Activated CD8-positive, alpha-beta T cell treated with anti-CD3 and anti-CD28 coated beads for 36 hours (primary cell): ENCODE data around the gene CD79A. TPM values are rescaled to one million over a fixed set of nuclear protein-coding genes. Genes with fewer than 3 reads are reported as not detected.

Experiments used
- ATAC-seq: fragments of 200-7000 bp; cut with Tn5 transposase; one replicate; pipeline ENCODE4 v1.10.0; 2021; ENCODE audit warnings: mild to moderate bottlenecking, moderate library complexity
- CTCF ChIA-PET: fragments of 350-600 bp; sonication (Branson Sonifier 250); formaldehyde crosslinking; loops from one replicate; lab custom pipeline; 2021; ENCODE audit warnings: antibody characterized with exemption; lab: Charles Lee
- POLR2A ChIA-PET: fragments of 350-600 bp; sonication (Branson Sonifier 250); formaldehyde crosslinking; loops from one replicate; lab custom pipeline; 2021; ENCODE audit warnings: antibody characterized with exemption; lab: Charles Lee
- DNase-seq: peaks from one replicate; pipeline ENCODE4 v3.0.0-alpha.2; 2020
- H3K27ac Mint-ChIP-seq: one replicate; pipeline ENCODE4 v1.8.0; 2021; ENCODE audit warnings: mild to moderate bottlenecking, mixed read lengths
- H3K27me3 Mint-ChIP-seq: one replicate; pipeline ENCODE4 v1.8.0; 2021; ENCODE audit warnings: mixed read lengths
- H3K36me3 Mint-ChIP-seq: one replicate; pipeline ENCODE4 v1.8.0; 2021; ENCODE audit warnings: low read depth, mixed read lengths
- H3K4me1 Mint-ChIP-seq: one replicate; pipeline ENCODE4 v1.8.0; 2021; ENCODE audit warnings: low read depth, mixed read lengths
- H3K4me3 Mint-ChIP-seq: one replicate; pipeline ENCODE4 v1.8.0; 2021; ENCODE audit warnings: mild to moderate bottlenecking, moderate library complexity, mixed read lengths
- H3K9me3 Mint-ChIP-seq: one replicate; pipeline ENCODE4 v1.8.0; 2021; ENCODE audit warnings: mixed read lengths
- CTCF ChIP-seq: fragments of 200-600 bp; IDR thresholded peaks from one replicate; pipeline ENCODE4 v1.8.0; 2022; ENCODE audit warnings: antibody characterized with exemption, mild to moderate bottlenecking
- intact Hi-C: fragments of 100-400 bp; cut with micrococcal nuclease; formaldehyde crosslinking; loops from one replicate; pipeline ENCODE4 v1.10.0; 2022
- total RNA-seq, 2 experiments: library from RNA; stranded (reverse); gene quantifications; one replicate each; pipeline ENCODE4 v1.2.3, GENCODE V29; 2021

The CD79A gene
- total RNA-seq, 2 experiments from 2014 or later, result 19.3 to 21.0 TPM

- Mint-ChIP-seq H3K36me3 (peaks cover 57% of the 10 kb centered on the region), H3K27me3 (no peaks in the 10 kb centered on the region), H3K27ac (peak overlapping the region; percentile 93), H3K4me3 (peak overlapping the region; percentile 73), H3K4me1 (peaks cover 58% of the 10 kb centered on the region), H3K9me3 (no peaks in the 10 kb centered on the region)
- peak; percentile 45 for ATAC-seq
- intact Hi-C loops, result loop anchor here (5.0 kb wide), 1 partner anchor 60 kb away; no protein-coding TSS in a partner anchor
- DNase-seq, result peak; percentile 88
- TF ChIP-seq CTCF, result no peak
- CTCF ChIA-PET, result interaction anchor here (0.7 to 6.3 kb wide), 12 partner anchors 9 to 71 kb away, joined by 3 to 61 read pairs (median 7); partner anchors contain the start of genes RABAC1 and RPS19
- POLR2A ChIA-PET, result interaction anchor here (0.6 to 13.9 kb wide), 14 partner anchors 9 to 70 kb away, joined by 3 to 282 read pairs (median 6); partner anchors contain the start of genes CD79A and RPS19
Observed at GRCh38 chr19:41886761-41887710, 10.0 kb downstream of the CD79A start.

- Mint-ChIP-seq H3K4me3 (peak overlapping the region; percentile 73), H3K27ac (peak overlapping the region; percentile 93), H3K36me3 (peaks cover 62% of the 10 kb centered on the region), H3K27me3 (no peaks in the 10 kb centered on the region), H3K9me3 (no peaks in the 10 kb centered on the region), H3K4me1 (peaks cover 57% of the 10 kb centered on the region)
- ChIA-PET CTCF (interaction anchor here (0.6 to 6.3 kb wide), 13 partner anchors 11 to 64 kb away, joined by 3 to 61 read pairs (median 6); partner anchors contain the start of gene RPS19), POLR2A (interaction anchor here (0.6 to 13.9 kb wide), 12 partner anchors 14 to 1854 kb away, joined by 3 to 282 read pairs (median 4); partner anchors contain the start of genes CD79A, RABAC1 and RPS19)
- DNase-seq, result peak; percentile 96
- intact Hi-C loops, result loop anchor here (5.0 kb wide), 1 partner anchor 59 kb away; no protein-coding TSS in a partner anchor
- ATAC-seq, result peak; percentile 57
- TF ChIP-seq CTCF, result peak; percentile 50
Observed at GRCh38 chr19:41887711-41888382, 10.8 kb downstream of the CD79A start.

GRCh38 chr19:41888926-41889325, 11.8 kb downstream of the CD79A start:
- CTCF ChIA-PET, result interaction anchor here (0.8 to 4.4 kb wide), 13 partner anchors 9 to 57 kb away, joined by 3 to 16 read pairs (median 5); partner anchors contain the start of gene RPS19
- Mint-ChIP-seq H3K27me3 (no peaks in the 10 kb centered on the region), H3K36me3 (peaks cover 61% of the 10 kb centered on the region), H3K4me3 (peak overlapping the region; percentile 73), H3K4me1 (peaks cover 62% of the 10 kb centered on the region), H3K27ac (peak overlapping the region; percentile 93), H3K9me3 (no peaks in the 10 kb centered on the region)
- no peak for ATAC-seq
- TF ChIP-seq CTCF, result no peak
- peak; percentile 67 for DNase-seq
- POLR2A ChIA-PET, result interaction anchor here (0.6 to 13.9 kb wide), 20 partner anchors 8 to 70 kb away, joined by 3 to 282 read pairs (median 5); partner anchors contain the start of genes CD79A, ERFL, RABAC1 and RPS19
- intact Hi-C loops, result loop anchor here (5.0 kb wide), 1 partner anchor 58 kb away; no protein-coding TSS in a partner anchor

GRCh38 chr19:41889896-41890295, 12.8 kb downstream of the CD79A start:
- peak overlapping the region; percentile 93 for H3K27ac Mint-ChIP-seq

More at GRCh38 chr19:41889896-41890295, 12.8 kb downstream of the CD79A start:
- intact Hi-C loops, result loop anchor here (5.0 kb wide), 1 partner anchor 57 kb away; no protein-coding TSS in a partner anchor
- Mint-ChIP-seq H3K9me3 (no peaks in the 10 kb centered on the region), H3K4me1 (peaks cover 69% of the 10 kb centered on the region), H3K27me3 (no peaks in the 10 kb centered on the region), H3K36me3 (peaks cover 57% of the 10 kb centered on the region), H3K4me3 (peak overlapping the region; percentile 4)
- ChIA-PET CTCF (interaction anchor here (1.0 to 2.5 kb wide), 7 partner anchors 9 to 57 kb away, joined by 3 to 9 read pairs (median 4); partner anchors contain the start of gene RPS19), POLR2A (interaction anchor here (1.0 to 13.9 kb wide), 11 partner anchors 8 to 68 kb away, joined by 3 to 282 read pairs (median 6); partner anchors contain the start of genes CD79A, ERFL and RPS19)
- DNase-seq, result peak; percentile 20
- no peak for TF ChIP-seq CTCF
- no peak for ATAC-seq
